SH-SY5Y (cell line): ENCODE results near the gene TAPT1.

Experiments used
- GATA2 ChIP-seq: IDR thresholded peaks from 2 replicates; pipeline ENCODE4 v1.6.1; 2011; ENCODE audit warnings: mild to moderate bottlenecking, low read depth, low read length
- GATA3 ChIP-seq: IDR thresholded peaks from 2 replicates; pipeline ENCODE4 v1.6.1; 2011; ENCODE audit warnings: low read depth, mild to moderate bottlenecking, low read length, moderate library complexity

- TF ChIP-seq GATA2: no peak
- no peak for TF ChIP-seq GATA3
These were observed 27.1 kb upstream of the TAPT1 start for GRCh38 chr4:16253127-16253960.
